OCI-LY1 (cell line): ENCODE data around the gene SLC7A14.

Experiments used
- EZH2 ChIP-seq: fragments of 200-600 bp; sonication (generic), shearing (Covaris generic); IDR thresholded peaks from 2 replicates; pipeline ENCODE4 v1.8.0; 2017; ENCODE audit warnings: borderline replicate concordance, mixed run types, mild to moderate bottlenecking, antibody characterized with exemption, low read length, moderate library complexity, mixed read lengths
- TF ChIP-seq, protein P1 (sequence below): fragments of 200-600 bp; sonication (generic), shearing (Covaris generic); IDR thresholded peaks from 2 replicates; pipeline ENCODE4 v1.5.1; 2017; ENCODE audit warnings: mild to moderate bottlenecking, antibody characterized with exemption, low read length, moderate library complexity, mixed read lengths

DNA sequence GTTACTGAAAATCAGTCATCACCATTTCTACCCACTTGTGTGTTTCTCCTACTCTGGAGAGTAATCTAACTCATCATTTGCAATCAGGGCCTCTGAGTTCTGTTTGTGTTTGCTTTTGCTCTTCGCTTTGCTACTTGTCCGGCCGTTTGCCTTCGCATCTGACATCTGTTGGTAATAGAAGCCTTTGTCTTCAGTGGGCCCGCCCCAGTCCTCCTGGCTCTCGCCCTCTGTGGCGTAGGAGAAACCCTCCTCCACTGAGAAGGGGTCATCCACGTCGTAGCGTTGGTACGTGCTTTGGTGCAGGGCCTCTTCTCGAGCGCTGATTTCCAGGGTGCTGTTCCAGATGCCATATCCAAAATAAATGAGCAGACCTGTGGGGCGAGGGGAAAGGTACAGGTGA, 118.9 kb downstream of the SLC7A14 start:
- TF ChIP-seq, protein P1, sequence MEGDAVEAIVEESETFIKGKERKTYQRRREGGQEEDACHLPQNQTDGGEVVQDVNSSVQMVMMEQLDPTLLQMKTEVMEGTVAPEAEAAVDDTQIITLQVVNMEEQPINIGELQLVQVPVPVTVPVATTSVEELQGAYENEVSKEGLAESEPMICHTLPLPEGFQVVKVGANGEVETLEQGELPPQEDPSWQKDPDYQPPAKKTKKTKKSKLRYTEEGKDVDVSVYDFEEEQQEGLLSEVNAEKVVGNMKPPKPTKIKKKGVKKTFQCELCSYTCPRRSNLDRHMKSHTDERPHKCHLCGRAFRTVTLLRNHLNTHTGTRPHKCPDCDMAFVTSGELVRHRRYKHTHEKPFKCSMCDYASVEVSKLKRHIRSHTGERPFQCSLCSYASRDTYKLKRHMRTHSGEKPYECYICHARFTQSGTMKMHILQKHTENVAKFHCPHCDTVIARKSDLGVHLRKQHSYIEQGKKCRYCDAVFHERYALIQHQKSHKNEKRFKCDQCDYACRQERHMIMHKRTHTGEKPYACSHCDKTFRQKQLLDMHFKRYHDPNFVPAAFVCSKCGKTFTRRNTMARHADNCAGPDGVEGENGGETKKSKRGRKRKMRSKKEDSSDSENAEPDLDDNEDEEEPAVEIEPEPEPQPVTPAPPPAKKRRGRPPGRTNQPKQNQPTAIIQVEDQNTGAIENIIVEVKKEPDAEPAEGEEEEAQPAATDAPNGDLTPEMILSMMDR, result no peak
- TF ChIP-seq EZH2, result no peak
